Activated B cell treated with CpG ODN at 0.5 μM for 24 hours (primary cell): Measurements from ENCODE around the gene LARGE1. TPM values are rescaled to one million over a fixed set of nuclear protein-coding genes. Genes with fewer than 3 reads are reported as not detected.

Experiments used
- ATAC-seq: fragments of 200-7000 bp; cut with Tn5 transposase; one replicate; pipeline ENCODE4 v1.10.0; 2021; ENCODE audit warnings: low read depth, mild to moderate bottlenecking, moderate library complexity
- CTCF ChIA-PET: fragments of 350-600 bp; sonication (Branson Sonifier 250); formaldehyde crosslinking; loops from one replicate; lab custom pipeline; 2021; ENCODE audit warnings: antibody characterized with exemption; lab: Charles Lee
- POLR2A ChIA-PET: fragments of 350-600 bp; sonication (Branson Sonifier 250); formaldehyde crosslinking; loops from one replicate; lab custom pipeline; 2021; ENCODE audit warnings: antibody characterized with exemption; lab: Charles Lee
- DNase-seq: peaks from one replicate; pipeline ENCODE4 v3.0.0; 2022
- H3K27ac Mint-ChIP-seq: one replicate; pipeline ENCODE4 v1.8.0; 2020; ENCODE audit warnings: mixed read lengths
- H3K27me3 Mint-ChIP-seq: one replicate; pipeline ENCODE4 v1.8.0; 2021; ENCODE audit warnings: mixed read lengths
- H3K36me3 Mint-ChIP-seq: one replicate; pipeline ENCODE4 v1.8.0; 2021; ENCODE audit warnings: low read depth, mixed read lengths
- H3K4me1 Mint-ChIP-seq: one replicate; pipeline ENCODE4 v1.8.0; 2021; ENCODE audit warnings: mixed read lengths
- H3K4me3 Mint-ChIP-seq: one replicate; pipeline ENCODE4 v1.8.0; 2020; ENCODE audit warnings: mild to moderate bottlenecking, mixed read lengths
- H3K9me3 Mint-ChIP-seq: one replicate; pipeline ENCODE4 v1.8.0; 2020; ENCODE audit warnings: mixed read lengths
- CTCF ChIP-seq: fragments of 200-600 bp; IDR thresholded peaks from one replicate; pipeline ENCODE4 v1.8.0; 2022; ENCODE audit warnings: antibody characterized with exemption, mild to moderate bottlenecking
- intact Hi-C: fragments of 100-400 bp; cut with micrococcal nuclease; formaldehyde crosslinking; loops from one replicate; pipeline ENCODE4 v1.15.1; 2024
- total RNA-seq: library from RNA; stranded (reverse); gene quantifications from 2 replicates; pipeline ENCODE4 v1.2.3, GENCODE V29; 2022

Gene LARGE1
- total RNA-seq, 1 donor from 2014 or later, result 22.2 TPM

DNA sequence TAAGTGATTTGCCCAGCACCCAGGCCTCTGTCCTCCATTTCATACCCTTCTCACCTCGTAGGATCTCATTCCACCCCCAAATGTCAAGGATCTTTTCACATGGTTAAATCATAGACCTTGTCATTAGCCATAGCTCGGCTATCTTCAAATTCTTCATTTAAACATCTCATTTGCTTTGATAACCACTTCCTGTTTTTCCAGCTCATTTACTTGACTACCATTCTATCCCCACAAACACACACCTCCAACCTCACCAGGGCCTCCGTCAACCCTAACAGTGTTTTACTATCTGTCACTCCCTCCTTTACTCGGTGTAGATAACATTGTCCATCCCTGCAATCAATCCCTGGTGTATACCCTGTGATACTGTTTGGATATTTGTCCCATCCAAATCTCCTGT is 36.8 kb upstream of the LARGE1 start:
- Mint-ChIP-seq H3K4me3 (no peak overlapping the region), H3K27ac (no peak overlapping the region), H3K27me3 (peaks cover 11% of the 10 kb centered on the region), H3K4me1 (no peaks in the 10 kb centered on the region), H3K36me3 (no peaks in the 10 kb centered on the region), H3K9me3 (no peaks in the 10 kb centered on the region)
- DNase-seq (no peak), ATAC-seq (no peak)
- ChIA-PET CTCF (no interaction called here), POLR2A (no interaction called here)
- intact Hi-C loops, result no loop called here
- TF ChIP-seq CTCF, result no peak

- TF ChIP-seq CTCF, result no peak
- intact Hi-C loops, result no loop called here
- ChIA-PET POLR2A (no interaction called here), CTCF (no interaction called here)
- Mint-ChIP-seq H3K36me3 (no peaks in the 10 kb centered on the region), H3K27ac (no peak overlapping the region), H3K27me3 (peaks cover 24% of the 10 kb centered on the region), H3K9me3 (no peaks in the 10 kb centered on the region), H3K4me3 (no peak overlapping the region), H3K4me1 (no peaks in the 10 kb centered on the region)
- DNase-seq, result no peak
- ATAC-seq, result no peak
Measured at GRCh38 chr22:33952776-33953175, 32.5 kb upstream of the LARGE1 start.

DNA sequence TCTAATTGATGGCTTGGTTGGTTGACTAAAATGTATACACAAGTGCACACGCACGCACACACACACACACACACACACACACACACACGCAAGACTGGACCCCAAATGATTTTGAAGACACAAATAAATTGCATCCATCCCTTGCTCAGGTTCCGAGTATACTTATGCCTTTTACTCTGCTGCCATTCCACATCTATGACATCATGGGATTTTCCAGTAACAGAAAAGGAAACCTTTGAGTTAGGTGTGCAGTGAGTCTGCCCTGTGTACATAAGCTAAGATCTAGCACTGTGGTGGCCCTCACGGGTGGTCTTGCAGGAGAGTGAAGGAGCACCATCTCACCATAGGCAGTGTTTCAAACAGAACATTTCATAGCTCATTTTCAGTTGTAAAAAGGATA is 20.5 kb upstream of the LARGE1 start:
- no peak for DNase-seq
- POLR2A ChIA-PET, result no interaction called here
- TF ChIP-seq CTCF, result no peak
- H3K36me3 Mint-ChIP-seq, result no peaks in the 10 kb centered on the region
- intact Hi-C loops, result no loop called here
- H3K4me3 Mint-ChIP-seq, result no peak overlapping the region
- no peaks in the 10 kb centered on the region for H3K4me1 Mint-ChIP-seq
- peaks cover 4% of the 10 kb centered on the region for H3K27me3 Mint-ChIP-seq
- CTCF ChIA-PET, result no interaction called here
- ATAC-seq, result no peak
- no peak overlapping the region for H3K27ac Mint-ChIP-seq
- no peaks in the 10 kb centered on the region for H3K9me3 Mint-ChIP-seq

GRCh38 chr22:33932997-33933396 is 12.7 kb upstream of the LARGE1 start:
- Mint-ChIP-seq H3K4me1 (no peaks in the 10 kb centered on the region), H3K4me3 (no peak overlapping the region), H3K27ac (no peak overlapping the region), H3K36me3 (no peaks in the 10 kb centered on the region), H3K27me3 (peaks cover 13% of the 10 kb centered on the region), H3K9me3 (no peaks in the 10 kb centered on the region)
- POLR2A ChIA-PET, result no interaction called here
- no peak for DNase-seq
- CTCF ChIA-PET, result interaction anchor here (0.9 kb wide), 1 partner anchor 9 kb away, joined by 3 read pairs; no protein-coding TSS in a partner anchor
- no peak for TF ChIP-seq CTCF
- intact Hi-C loops, result no loop called here
- no peak for ATAC-seq

DNA sequence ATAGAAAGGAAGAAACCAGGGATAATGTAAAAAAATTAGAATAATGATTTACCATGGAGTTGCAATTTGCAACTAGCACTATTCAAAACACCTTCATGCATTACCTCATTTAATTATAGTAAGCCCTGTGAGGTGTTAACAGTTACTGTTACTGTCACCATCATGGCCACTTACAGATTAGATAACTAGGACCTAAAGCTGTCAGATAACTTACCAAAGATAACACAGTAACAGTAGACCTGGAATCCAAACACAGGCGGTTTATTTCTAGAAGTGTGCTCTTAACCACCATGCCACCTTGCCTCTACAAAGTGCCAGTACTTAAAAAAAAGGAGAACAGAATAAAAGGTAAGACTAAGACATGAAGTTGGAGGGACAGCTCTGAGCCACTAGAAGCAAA is 11.1 kb upstream of the LARGE1 start:
- no peak for ATAC-seq
- ChIA-PET CTCF (no interaction called here), POLR2A (no interaction called here)
- intact Hi-C loops, result no loop called here
- Mint-ChIP-seq H3K4me1 (no peaks in the 10 kb centered on the region), H3K36me3 (no peaks in the 10 kb centered on the region), H3K9me3 (no peaks in the 10 kb centered on the region), H3K27me3 (peaks cover 13% of the 10 kb centered on the region), H3K4me3 (no peak overlapping the region), H3K27ac (no peak overlapping the region)
- no peak for DNase-seq
- no peak for TF ChIP-seq CTCF
